ENCODE results near the gene TBC1D5.
A peak's percentile ranks its signal among the peaks of the same experiment; 100 is the strongest.

TBC1D5 gene

DNA sequence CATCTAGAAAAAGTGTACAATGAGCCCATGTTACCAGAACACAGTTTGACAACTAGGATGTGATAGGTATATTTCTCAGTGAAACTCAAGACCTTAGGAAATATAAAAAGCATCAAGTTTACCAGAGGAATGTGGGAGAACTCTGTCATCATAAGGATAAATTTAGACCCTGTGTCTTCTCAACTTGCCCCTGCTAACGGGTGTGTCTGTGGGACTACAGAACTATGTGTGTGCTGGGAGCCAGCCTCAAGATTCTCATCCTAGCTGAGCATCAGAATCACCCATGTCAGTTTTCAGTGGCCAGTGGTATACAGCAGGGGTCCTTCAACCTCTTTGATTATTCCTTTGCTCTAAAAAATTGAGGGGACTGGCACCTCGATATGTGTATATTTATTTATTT is 464.4 kb downstream of the TBC1D5 start:
- DNase-seq (ENCODE audit: low read depth, low spot score), result no peak
- no peaks in the 10 kb centered on the region for H3K36me3 ChIP-seq (ENCODE audit: insufficient read depth, low read length)
- H3K9me3 ChIP-seq (ENCODE audit: low read depth, low read length), result no peaks in the 10 kb centered on the region
- H3K4me3 ChIP-seq, result no peak overlapping the region
- TF ChIP-seq POLR2AphosphoS5 (IDR thresholded peaks at IDR 0.05; ENCODE audit: borderline replicate concordance, low read depth, low read length) (no peak), EZH2 (IDR thresholded peaks at IDR 0.05) (no peak), FOXP2 (optimal IDR thresholded peaks at IDR 0.05; ENCODE audit: control extremely low read depth, extremely low read length, insufficient read depth) (no peak)
- H3K27ac ChIP-seq, result no peak overlapping the region
- H3K9ac ChIP-seq (ENCODE audit: insufficient read length), result no peak overlapping the region

GRCh38 chr3:17266846-17267245 is 475.6 kb downstream of the TBC1D5 start:
- no peak for TF ChIP-seq POLR2AphosphoS5 (IDR thresholded peaks at IDR 0.05; ENCODE audit: borderline replicate concordance, low read depth, low read length)
- TF ChIP-seq EZH2 (IDR thresholded peaks at IDR 0.05), result no peak
- TF ChIP-seq FOXP2 (optimal IDR thresholded peaks at IDR 0.05; ENCODE audit: control extremely low read depth, extremely low read length, insufficient read depth), result no peak
- no peak for DNase-seq (ENCODE audit: low read depth, low spot score)
- no peaks in the 10 kb centered on the region for H3K9me3 ChIP-seq (ENCODE audit: low read depth, low read length)
- H3K36me3 ChIP-seq (ENCODE audit: insufficient read depth, low read length), result no peaks in the 10 kb centered on the region
- no peak overlapping the region for H3K4me3 ChIP-seq
- no peak overlapping the region for H3K27ac ChIP-seq
- no peak overlapping the region for H3K9ac ChIP-seq (ENCODE audit: insufficient read length)

GRCh38 chr3:17261627-17262369 is 480.6 kb downstream of the TBC1D5 start:
- no peaks in the 10 kb centered on the region for H3K36me3 ChIP-seq (ENCODE audit: insufficient read depth, low read length)
- no peak overlapping the region for H3K27ac ChIP-seq
- no peak overlapping the region for H3K9ac ChIP-seq (ENCODE audit: insufficient read length)
- TF ChIP-seq POLR2AphosphoS5 (IDR thresholded peaks at IDR 0.05; ENCODE audit: borderline replicate concordance, low read depth, low read length) (no peak), FOXP2 (optimal IDR thresholded peaks at IDR 0.05; ENCODE audit: control extremely low read depth, extremely low read length, insufficient read depth) (no peak), EZH2 (IDR thresholded peaks at IDR 0.05) (no peak)
- H3K4me3 ChIP-seq, result no peak overlapping the region
- no peak for DNase-seq (ENCODE audit: low read depth, low spot score)
- H3K9me3 ChIP-seq (ENCODE audit: low read depth, low read length), result no peaks in the 10 kb centered on the region

DNA sequence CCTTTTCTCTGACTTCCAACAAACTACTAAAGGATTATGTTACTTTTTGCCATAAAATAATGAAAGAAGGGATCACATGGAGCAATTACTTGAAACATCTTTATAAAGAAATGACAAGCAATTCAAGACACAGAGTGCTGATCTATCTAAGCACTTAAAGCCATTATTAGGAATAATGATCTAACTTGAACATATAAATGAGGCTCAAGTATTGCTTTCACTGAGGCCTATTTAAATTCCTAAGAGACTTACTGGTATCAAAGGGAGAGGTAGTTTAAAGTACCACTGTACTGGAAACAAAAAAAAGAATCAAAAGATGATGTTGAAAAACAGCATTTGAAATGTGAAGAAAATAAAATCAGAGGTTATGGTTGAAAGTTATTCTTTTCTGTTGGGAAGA is 482.2 kb downstream of the TBC1D5 start:
- Histone ChIP-seq H3K36me3 (ENCODE audit: insufficient read depth, low read length) (no peaks in the 10 kb centered on the region), H3K4me3 (no peak overlapping the region), H3K9ac (ENCODE audit: insufficient read length) (no peak overlapping the region), H3K27ac (no peak overlapping the region), H3K9me3 (ENCODE audit: low read depth, low read length) (no peaks in the 10 kb centered on the region)
- DNase-seq (ENCODE audit: low read depth, low spot score), result no peak
- TF ChIP-seq FOXP2 (optimal IDR thresholded peaks at IDR 0.05; ENCODE audit: control extremely low read depth, extremely low read length, insufficient read depth), result no peak
- no peak for TF ChIP-seq POLR2AphosphoS5 (IDR thresholded peaks at IDR 0.05; ENCODE audit: borderline replicate concordance, low read depth, low read length)
- TF ChIP-seq EZH2 (IDR thresholded peaks at IDR 0.05), result no peak

GRCh38 chr3:17259685-17260084 is 482.7 kb downstream of the TBC1D5 start:
- no peak for TF ChIP-seq FOXP2 (optimal IDR thresholded peaks at IDR 0.05; ENCODE audit: control extremely low read depth, extremely low read length, insufficient read depth)
- TF ChIP-seq EZH2 (IDR thresholded peaks at IDR 0.05), result no peak
- no peak for TF ChIP-seq POLR2AphosphoS5 (IDR thresholded peaks at IDR 0.05; ENCODE audit: borderline replicate concordance, low read depth, low read length)
- H3K27ac ChIP-seq, result no peak overlapping the region
- no peak overlapping the region for H3K4me3 ChIP-seq
- DNase-seq (ENCODE audit: low read depth, low spot score), result no peak
- no peaks in the 10 kb centered on the region for H3K9me3 ChIP-seq (ENCODE audit: low read depth, low read length)
- no peak overlapping the region for H3K9ac ChIP-seq (ENCODE audit: insufficient read length)
- no peaks in the 10 kb centered on the region for H3K36me3 ChIP-seq (ENCODE audit: insufficient read depth, low read length)

DNA sequence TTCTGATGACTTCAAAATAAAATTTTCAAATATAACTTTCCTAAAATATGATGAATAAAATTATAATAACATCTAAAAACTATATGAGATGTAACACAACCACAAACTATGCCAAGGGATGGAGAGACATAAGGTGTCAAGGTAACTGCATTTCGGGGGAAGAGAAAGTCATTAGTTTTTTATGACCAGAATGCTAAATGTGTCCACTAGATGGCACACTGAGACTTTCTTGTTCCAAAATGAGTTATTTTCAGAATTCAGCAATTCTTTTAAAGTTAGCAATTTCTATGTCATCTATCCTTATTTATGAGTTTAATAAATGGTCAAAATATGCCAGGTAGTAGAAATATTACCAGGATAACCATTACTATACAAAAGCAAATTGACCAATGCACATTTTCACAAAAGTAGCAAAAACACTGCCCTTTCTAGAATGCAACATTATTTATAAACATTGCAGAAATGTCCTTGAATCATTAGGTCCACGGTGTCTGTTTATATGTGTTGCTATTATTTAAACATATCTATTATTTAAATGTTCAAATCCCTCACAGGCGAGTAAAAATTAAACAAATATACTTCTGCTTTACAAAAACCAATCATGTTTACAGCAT is 483.5 kb downstream of the TBC1D5 start:
- H3K9me3 ChIP-seq (ENCODE audit: low read depth, low read length), result no peaks in the 10 kb centered on the region
- H3K4me3 ChIP-seq, result no peak overlapping the region
- peak; percentile 3 for DNase-seq (ENCODE audit: low read depth, low spot score)
- H3K9ac ChIP-seq (ENCODE audit: insufficient read length), result no peak overlapping the region
- H3K36me3 ChIP-seq (ENCODE audit: insufficient read depth, low read length), result no peaks in the 10 kb centered on the region
- no peak for TF ChIP-seq POLR2AphosphoS5 (IDR thresholded peaks at IDR 0.05; ENCODE audit: borderline replicate concordance, low read depth, low read length)
- no peak overlapping the region for H3K27ac ChIP-seq

GRCh38 chr3:17257269-17257668 is 485.2 kb downstream of the TBC1D5 start:
- Histone ChIP-seq H3K4me3 (no peak overlapping the region), H3K27ac (no peak overlapping the region), H3K9me3 (ENCODE audit: low read depth, low read length) (no peaks in the 10 kb centered on the region), H3K36me3 (ENCODE audit: insufficient read depth, low read length) (no peaks in the 10 kb centered on the region), H3K9ac (ENCODE audit: insufficient read length) (no peak overlapping the region)
- DNase-seq (ENCODE audit: low read depth, low spot score), result no peak
- TF ChIP-seq FOXP2 (optimal IDR thresholded peaks at IDR 0.05; ENCODE audit: control extremely low read depth, extremely low read length, insufficient read depth), result no peak
- no peak for TF ChIP-seq POLR2AphosphoS5 (IDR thresholded peaks at IDR 0.05; ENCODE audit: borderline replicate concordance, low read depth, low read length)
- TF ChIP-seq EZH2 (IDR thresholded peaks at IDR 0.05), result no peak

- Histone ChIP-seq H3K4me3 (no peak overlapping the region), H3K27ac (no peak overlapping the region), H3K36me3 (ENCODE audit: insufficient read depth, low read length) (no peaks in the 10 kb centered on the region), H3K9ac (ENCODE audit: insufficient read length) (no peak overlapping the region), H3K9me3 (ENCODE audit: low read depth, low read length) (no peaks in the 10 kb centered on the region)
- TF ChIP-seq EZH2 (IDR thresholded peaks at IDR 0.05) (no peak), POLR2AphosphoS5 (IDR thresholded peaks at IDR 0.05; ENCODE audit: borderline replicate concordance, low read depth, low read length) (no peak), FOXP2 (optimal IDR thresholded peaks at IDR 0.05; ENCODE audit: control extremely low read depth, extremely low read length, insufficient read depth) (no peak)
- DNase-seq (ENCODE audit: low read depth, low spot score), result no peak
Measured at GRCh38 chr3:17243621-17244020, 498.8 kb downstream of the TBC1D5 start.
